Measurements from ENCODE around the gene SYNE3.
A peak's percentile ranks its signal among the peaks of the same experiment; 100 is the strongest.

The SYNE3 gene

DNA sequence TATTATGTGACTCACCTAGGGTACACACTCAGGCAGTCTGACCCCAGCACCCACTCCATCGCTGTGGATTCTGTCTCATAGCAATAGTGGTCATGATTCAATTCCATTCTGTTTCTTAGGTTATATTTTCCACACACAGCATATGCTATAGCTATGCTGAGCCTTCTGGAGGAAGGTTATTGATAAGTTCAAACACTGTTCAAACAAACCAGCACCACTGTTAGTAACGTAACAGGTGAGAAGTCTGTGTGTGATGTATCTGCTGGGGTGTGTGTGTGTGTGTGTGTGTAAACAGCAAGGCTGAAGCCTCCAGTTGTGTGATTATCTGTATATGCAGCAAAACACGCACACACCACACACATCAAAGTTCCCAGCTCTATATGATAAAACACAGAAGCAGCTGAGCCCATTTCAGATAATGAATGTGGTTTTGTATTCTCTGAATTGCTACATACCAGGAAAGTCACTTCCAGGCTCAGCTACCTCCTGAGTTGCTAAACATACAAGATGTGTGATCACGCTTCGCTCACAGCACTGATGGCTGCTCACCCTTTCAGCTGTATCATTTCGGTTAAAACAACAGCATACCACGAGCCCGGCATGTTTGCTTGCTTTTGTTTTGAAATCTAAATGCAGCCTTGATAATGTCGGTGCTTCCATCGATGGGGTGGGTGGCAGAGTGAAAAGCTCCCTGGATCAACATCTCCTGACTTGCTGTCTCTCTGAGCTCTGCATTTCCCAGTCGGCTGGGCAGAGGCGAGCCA lies 6.8 kb upstream of the SYNE3 start:
- Histone ChIP-seq H3K4me3 (ENCODE audit: low read depth, low read length) (no peak overlapping the region), H3K36me3 (ENCODE audit: control insufficient read depth, insufficient read depth, low read length) (no peaks in the 10 kb centered on the region), H3K9me3 (ENCODE audit: control insufficient read depth, insufficient read depth, low read length) (no peaks in the 10 kb centered on the region), H3K27ac (ENCODE audit: low read depth, low read length) (no peak overlapping the region), H3K27me3 (ENCODE audit: control insufficient read depth, insufficient read depth, low read length) (peaks cover 6% of the 10 kb centered on the region; the same call in 1 of the 2 replicates), H3K9ac (ENCODE audit: low read depth, low read length) (no peak overlapping the region), H3K4me1 (ENCODE audit: control insufficient read depth, insufficient read depth, low read length) (0 out of 2 replicates have a peak, but pooled peaks cover 11% of the 10 kb centered on the region)

DNA sequence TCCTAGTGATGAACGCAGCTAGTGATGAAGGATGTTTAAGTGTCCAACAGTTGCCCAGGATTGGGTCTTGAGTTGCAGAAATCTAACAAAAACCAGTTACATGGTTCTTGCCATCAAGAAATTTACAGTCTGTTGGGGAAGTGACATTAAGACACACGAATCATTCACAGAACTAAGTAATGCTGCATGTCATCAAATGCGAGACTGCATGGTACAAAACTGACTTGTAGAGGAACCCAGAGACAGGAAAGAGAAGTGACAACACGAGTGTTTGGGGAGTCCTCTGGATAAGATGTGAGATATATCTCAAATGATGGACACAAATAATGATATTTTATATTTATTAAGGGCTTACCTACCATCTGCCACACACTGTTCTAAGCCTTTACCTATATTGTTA lies 6.1 kb upstream of the SYNE3 start:
- H3K9ac ChIP-seq (ENCODE audit: low read depth, low read length) = no peak overlapping the region
- H3K9me3 ChIP-seq (ENCODE audit: control insufficient read depth, insufficient read depth, low read length) = no peaks in the 10 kb centered on the region
- H3K27me3 ChIP-seq (ENCODE audit: control insufficient read depth, insufficient read depth, low read length) = peaks cover 13% of the 10 kb centered on the region
- no peaks in the 10 kb centered on the region for H3K36me3 ChIP-seq (ENCODE audit: control insufficient read depth, insufficient read depth, low read length)
- H3K27ac ChIP-seq (ENCODE audit: low read depth, low read length) = no peak overlapping the region
- H3K4me3 ChIP-seq (ENCODE audit: low read depth, low read length) = no peak overlapping the region
- H3K4me1 ChIP-seq (ENCODE audit: control insufficient read depth, insufficient read depth, low read length) = 0 out of 2 replicates have a peak, but pooled peaks cover 11% of the 10 kb centered on the region

DNA sequence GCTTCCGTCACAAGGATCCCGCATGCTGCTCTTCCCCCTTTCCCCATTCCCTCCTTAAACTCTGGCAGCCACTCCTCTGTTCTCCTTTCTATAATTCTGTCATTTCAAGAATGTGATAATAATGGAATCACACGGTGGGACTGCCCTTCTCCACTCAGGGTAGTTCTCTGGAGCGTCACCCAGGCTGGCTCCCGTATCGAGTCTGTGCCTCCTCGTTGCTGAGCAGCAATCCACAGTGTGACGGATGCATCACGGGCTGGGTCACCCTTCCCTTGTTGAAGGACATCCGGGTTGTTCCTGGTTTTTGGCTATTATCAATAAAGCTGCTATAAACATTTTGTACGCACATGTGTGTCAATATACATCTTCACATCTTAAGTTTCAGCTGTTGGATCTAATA lies 5.7 kb upstream of the SYNE3 start:
- Histone ChIP-seq H3K36me3 (ENCODE audit: control insufficient read depth, insufficient read depth, low read length) (no peaks in the 10 kb centered on the region), H3K4me1 (ENCODE audit: control insufficient read depth, insufficient read depth, low read length) (0 out of 2 replicates have a peak, but pooled peaks cover 11% of the 10 kb centered on the region), H3K27me3 (ENCODE audit: control insufficient read depth, insufficient read depth, low read length) (peaks cover 17% of the 10 kb centered on the region), H3K4me3 (ENCODE audit: low read depth, low read length) (no peak overlapping the region), H3K9ac (ENCODE audit: low read depth, low read length) (no peak overlapping the region), H3K9me3 (ENCODE audit: control insufficient read depth, insufficient read depth, low read length) (no peaks in the 10 kb centered on the region), H3K27ac (ENCODE audit: low read depth, low read length) (no peak overlapping the region)

DNA sequence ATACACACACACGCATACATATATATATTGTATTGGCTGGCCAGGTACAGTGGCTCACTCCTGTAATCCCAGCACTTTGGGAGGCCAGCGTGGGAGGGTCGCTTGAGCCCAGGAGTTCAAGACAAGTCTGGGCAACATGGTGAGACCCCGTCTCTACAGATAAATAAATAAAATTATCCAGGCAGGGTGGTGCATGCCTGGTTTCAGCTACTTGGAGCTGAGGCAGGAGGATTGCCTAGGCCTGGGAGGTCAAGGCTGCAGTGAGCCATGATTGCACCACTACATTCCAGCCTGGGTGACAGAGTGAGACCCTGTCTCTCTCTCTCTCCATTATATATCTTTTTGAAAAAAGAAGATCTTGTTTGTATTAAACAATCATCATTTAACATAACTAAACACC lies 4.6 kb upstream of the SYNE3 start:
- H3K27ac ChIP-seq (ENCODE audit: low read depth, low read length) = no peak overlapping the region
- peaks cover 11% of the 10 kb centered on the region; the same call in 1 of the 2 replicates for H3K4me1 ChIP-seq (ENCODE audit: control insufficient read depth, insufficient read depth, low read length)
- H3K9ac ChIP-seq (ENCODE audit: low read depth, low read length) = no peak overlapping the region
- no peak overlapping the region for H3K4me3 ChIP-seq (ENCODE audit: low read depth, low read length)
- H3K9me3 ChIP-seq (ENCODE audit: control insufficient read depth, insufficient read depth, low read length) = no peaks in the 10 kb centered on the region
- peaks cover 26% of the 10 kb centered on the region for H3K27me3 ChIP-seq (ENCODE audit: control insufficient read depth, insufficient read depth, low read length)
- H3K36me3 ChIP-seq (ENCODE audit: control insufficient read depth, insufficient read depth, low read length) = no peaks in the 10 kb centered on the region

DNA sequence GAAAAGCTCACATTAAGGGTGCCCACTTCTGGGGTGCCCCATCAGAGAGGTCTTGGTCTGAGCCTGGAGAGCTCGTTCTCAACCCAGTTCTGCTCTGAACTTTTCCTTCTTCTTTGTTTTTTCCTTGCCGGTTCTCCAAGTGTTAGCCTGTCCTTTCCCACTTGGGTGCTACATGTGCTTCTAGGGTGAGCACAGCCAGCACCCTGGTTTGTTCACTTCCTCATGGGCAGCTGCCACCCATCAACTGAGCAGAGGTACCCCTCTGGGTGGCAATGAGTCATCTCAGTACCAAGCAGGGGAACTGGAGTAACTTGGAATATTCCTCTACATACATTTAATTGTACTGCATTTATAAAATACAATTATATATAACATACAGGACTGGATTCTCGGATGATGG lies 3.9 kb upstream of the SYNE3 start:
- Histone ChIP-seq H3K4me3 (ENCODE audit: low read depth, low read length) (no peak overlapping the region), H3K9me3 (ENCODE audit: control insufficient read depth, insufficient read depth, low read length) (no peaks in the 10 kb centered on the region), H3K27ac (ENCODE audit: low read depth, low read length) (no peak overlapping the region), H3K4me1 (ENCODE audit: control insufficient read depth, insufficient read depth, low read length) (peaks cover 13% of the 10 kb centered on the region), H3K27me3 (ENCODE audit: control insufficient read depth, insufficient read depth, low read length) (peaks cover 33% of the 10 kb centered on the region), H3K36me3 (ENCODE audit: control insufficient read depth, insufficient read depth, low read length) (no peaks in the 10 kb centered on the region), H3K9ac (ENCODE audit: low read depth, low read length) (no peak overlapping the region)

DNA sequence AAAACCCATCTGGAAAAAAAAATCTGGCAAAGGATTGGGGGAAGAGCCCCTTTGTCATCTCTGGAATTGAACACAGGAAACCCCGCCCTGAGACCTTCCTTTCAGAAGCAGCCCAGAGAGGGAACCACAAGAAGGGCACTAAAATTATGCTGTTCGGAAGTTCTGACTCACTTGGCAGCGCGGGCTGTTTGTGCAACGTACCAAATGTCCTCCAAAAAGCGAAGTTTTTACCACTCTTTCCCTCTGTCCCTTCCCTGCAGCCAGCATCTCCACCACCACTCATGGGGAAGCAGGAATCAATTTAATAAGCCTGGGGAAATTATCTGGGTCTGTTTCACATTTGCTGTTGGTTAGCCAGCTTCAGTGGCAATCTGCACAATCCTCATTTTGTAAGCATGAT lies 3.2 kb upstream of the SYNE3 start:
- no peak overlapping the region for H3K4me3 ChIP-seq (ENCODE audit: low read depth, low read length)

DNA sequence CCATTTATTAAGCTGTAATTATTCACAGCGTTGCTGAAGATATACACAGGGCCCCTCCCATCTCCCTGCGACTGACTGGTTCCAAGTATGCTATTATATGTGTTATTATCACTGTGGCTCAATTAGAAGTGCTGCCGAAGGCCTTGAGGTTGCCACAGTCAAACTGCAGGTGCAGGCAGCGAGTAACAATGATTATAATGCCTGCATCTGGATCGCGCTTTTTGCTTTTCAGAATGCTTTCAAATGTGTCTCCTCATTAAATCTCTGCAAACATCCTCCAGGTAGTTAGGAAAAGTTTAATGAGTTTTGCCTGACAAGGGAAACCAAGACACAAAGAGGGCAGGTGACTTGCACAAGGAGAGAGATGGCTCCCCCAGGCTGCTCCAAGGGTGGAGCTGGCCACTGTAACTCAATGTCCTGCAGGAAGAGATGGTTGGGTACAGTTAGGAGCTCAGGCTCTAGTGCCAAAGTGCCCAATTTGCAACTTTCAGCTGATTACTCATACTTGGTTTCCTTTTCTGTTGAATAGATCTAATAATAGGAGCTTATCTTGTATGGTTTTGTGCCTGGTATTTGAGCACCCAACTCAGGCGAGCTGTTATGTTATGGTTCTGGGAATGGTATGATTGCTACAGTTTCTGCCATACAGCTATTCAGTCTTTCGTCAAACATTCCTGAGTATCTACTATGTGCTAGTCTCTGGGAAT lies 1.7 kb upstream of the SYNE3 start:
- peaks cover 46% of the 10 kb centered on the region for H3K27me3 ChIP-seq (ENCODE audit: control insufficient read depth, insufficient read depth, low read length)
- no peak overlapping the region for H3K9ac ChIP-seq (ENCODE audit: low read depth, low read length)
- H3K9me3 ChIP-seq (ENCODE audit: control insufficient read depth, insufficient read depth, low read length) = no peaks in the 10 kb centered on the region
- H3K4me1 ChIP-seq (ENCODE audit: control insufficient read depth, insufficient read depth, low read length) = peaks cover 15% of the 10 kb centered on the region
- H3K36me3 ChIP-seq (ENCODE audit: control insufficient read depth, insufficient read depth, low read length) = no peaks in the 10 kb centered on the region
- no peak overlapping the region for H3K27ac ChIP-seq (ENCODE audit: low read depth, low read length)
- no peak overlapping the region for H3K4me3 ChIP-seq (ENCODE audit: low read depth, low read length)

More for the DNA sequence above, 3.2 kb upstream of the SYNE3 start:
- Histone ChIP-seq H3K9ac (ENCODE audit: low read depth, low read length) (no peak overlapping the region), H3K27ac (ENCODE audit: low read depth, low read length) (no peak overlapping the region), H3K36me3 (ENCODE audit: control insufficient read depth, insufficient read depth, low read length) (no peaks in the 10 kb centered on the region), H3K9me3 (ENCODE audit: control insufficient read depth, insufficient read depth, low read length) (no peaks in the 10 kb centered on the region), H3K27me3 (ENCODE audit: control insufficient read depth, insufficient read depth, low read length) (peaks cover 39% of the 10 kb centered on the region), H3K4me1 (ENCODE audit: control insufficient read depth, insufficient read depth, low read length) (peaks cover 16% of the 10 kb centered on the region)

DNA sequence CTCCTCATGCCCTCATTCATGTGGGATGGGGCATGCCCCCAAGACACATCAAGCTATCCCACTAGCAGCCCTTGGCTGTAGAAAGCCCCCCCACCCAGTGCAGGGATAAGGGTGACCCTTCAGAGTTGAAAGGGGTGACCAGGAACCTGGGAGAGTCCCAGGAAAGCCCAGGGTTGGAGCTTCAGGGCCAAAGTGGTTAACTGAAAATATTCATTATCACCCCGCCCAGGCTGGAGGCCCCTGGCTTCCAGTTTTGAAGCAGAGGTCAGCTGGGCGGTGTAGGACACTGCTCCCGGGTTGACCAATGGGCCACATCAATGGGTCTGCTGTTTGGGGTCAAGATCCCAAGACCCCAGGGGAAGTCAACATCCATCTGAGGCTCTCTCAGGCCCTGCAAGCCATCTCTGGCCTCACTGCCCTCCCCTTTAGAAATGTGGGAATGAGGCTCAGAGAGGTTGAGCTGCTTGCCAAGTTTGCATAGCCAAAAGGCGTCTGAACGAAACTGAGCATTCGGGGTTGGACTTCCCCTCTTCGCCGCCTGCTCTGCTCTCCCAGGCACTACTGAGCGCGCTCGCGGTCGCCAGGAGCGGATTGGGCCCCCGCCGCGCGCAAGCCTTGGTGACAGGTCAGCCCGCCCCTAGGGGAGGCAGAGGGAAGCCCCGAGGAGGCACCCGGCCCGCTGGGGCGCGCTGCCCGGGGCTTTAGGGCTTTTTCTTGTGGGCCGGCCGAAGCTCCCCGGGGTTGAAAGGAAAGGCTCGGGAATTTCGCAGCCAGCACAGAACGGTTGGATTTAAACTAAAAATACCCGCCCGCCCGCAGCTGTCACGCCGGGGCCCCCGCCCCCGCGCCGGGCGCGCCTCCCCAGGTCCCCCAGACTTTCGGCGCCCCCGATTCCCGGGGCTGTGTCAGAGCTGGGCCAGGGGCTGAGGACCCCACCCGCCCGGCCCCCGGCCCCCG lies 576 bp downstream of the SYNE3 start:
- Histone ChIP-seq H3K27ac (ENCODE audit: low read depth, low read length) (no peak overlapping the region), H3K36me3 (ENCODE audit: control insufficient read depth, insufficient read depth, low read length) (no peaks in the 10 kb centered on the region), H3K27me3 (ENCODE audit: control insufficient read depth, insufficient read depth, low read length) (peaks cover 46% of the 10 kb centered on the region), H3K4me3 (ENCODE audit: low read depth, low read length) (peak overlapping the region; percentile 55), H3K9me3 (ENCODE audit: control insufficient read depth, insufficient read depth, low read length) (no peaks in the 10 kb centered on the region), H3K9ac (ENCODE audit: low read depth, low read length) (no peak overlapping the region), H3K4me1 (ENCODE audit: control insufficient read depth, insufficient read depth, low read length) (peaks cover 15% of the 10 kb centered on the region)

DNA sequence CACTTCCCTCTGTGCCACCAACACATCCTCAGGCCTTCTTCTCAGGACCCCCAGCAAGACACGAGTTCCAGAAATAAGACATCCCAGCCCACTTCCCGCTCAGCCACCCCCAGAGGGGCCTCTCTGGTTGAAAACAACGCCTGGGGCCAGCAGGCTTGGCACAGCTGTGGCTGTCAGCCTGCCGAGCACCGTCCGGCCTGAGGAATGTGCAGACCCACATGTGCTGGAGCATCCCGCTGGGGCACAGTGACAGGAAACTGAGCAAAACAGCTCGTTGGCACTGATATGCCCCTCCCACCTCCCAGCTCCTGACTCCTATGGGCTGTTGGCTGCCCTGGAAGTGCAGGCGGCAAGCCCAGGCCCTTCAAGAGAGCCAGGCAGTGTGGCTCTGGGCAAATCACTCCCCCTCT lies 1.4 kb downstream of the SYNE3 start:
- no peaks in the 10 kb centered on the region for H3K36me3 ChIP-seq (ENCODE audit: control insufficient read depth, insufficient read depth, low read length)
- H3K4me1 ChIP-seq (ENCODE audit: control insufficient read depth, insufficient read depth, low read length) = peaks cover 15% of the 10 kb centered on the region
- no peak overlapping the region for H3K4me3 ChIP-seq (ENCODE audit: low read depth, low read length)
- no peak overlapping the region for H3K27ac ChIP-seq (ENCODE audit: low read depth, low read length)
- H3K9ac ChIP-seq (ENCODE audit: low read depth, low read length) = no peak overlapping the region
- H3K9me3 ChIP-seq (ENCODE audit: control insufficient read depth, insufficient read depth, low read length) = no peaks in the 10 kb centered on the region
- H3K27me3 ChIP-seq (ENCODE audit: control insufficient read depth, insufficient read depth, low read length) = peaks cover 46% of the 10 kb centered on the region

DNA sequence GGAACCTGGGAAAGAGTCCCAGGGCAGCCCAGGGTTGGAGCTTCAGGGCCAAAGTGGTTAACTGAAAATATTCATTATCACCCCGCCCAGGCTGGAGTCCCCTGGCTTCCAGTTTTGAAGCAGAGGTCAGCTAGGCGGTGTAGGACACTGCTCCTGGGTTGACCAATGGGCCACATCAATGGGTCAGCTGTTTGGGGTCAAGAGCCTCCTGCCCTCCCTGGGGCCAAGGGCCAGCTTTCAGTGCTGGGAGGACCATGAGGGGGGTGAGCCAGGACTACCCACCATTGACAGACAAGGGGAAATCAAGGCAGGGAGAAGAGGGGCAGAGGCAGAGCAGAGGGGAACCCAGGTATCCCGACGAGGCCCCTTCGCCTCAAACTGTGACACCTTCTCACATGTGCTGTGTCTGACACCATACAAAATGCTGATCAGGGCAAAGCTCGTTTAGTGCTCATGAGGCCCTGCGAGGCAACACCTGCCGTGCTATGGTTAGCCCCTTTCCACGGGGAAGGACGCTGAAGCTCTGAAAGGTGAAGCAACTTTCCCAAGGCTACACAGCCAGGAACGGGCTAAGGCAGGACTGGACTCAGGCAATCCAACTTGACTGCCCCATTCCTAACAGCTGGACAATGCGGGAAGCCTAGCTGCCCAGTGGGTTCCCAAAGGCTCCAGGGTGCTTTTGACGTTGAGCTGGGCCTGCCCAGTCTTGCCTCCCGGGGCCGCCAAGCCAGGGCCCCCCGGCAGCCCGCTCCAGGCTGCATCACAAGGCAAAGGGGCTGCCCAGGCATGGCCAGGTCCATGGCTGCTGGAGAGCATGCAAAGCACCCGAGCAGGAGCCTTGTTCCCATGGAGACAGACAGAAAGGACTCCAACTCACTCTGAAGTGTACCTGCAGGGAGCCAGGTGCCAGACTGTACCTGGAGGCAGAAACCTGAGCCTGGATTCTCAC lies 2.0 kb downstream of the SYNE3 start:
- Histone ChIP-seq H3K4me1 (ENCODE audit: control insufficient read depth, insufficient read depth, low read length) (peaks cover 15% of the 10 kb centered on the region), H3K9ac (ENCODE audit: low read depth, low read length) (no peak overlapping the region), H3K27ac (ENCODE audit: low read depth, low read length) (no peak overlapping the region), H3K36me3 (ENCODE audit: control insufficient read depth, insufficient read depth, low read length) (no peaks in the 10 kb centered on the region), H3K9me3 (ENCODE audit: control insufficient read depth, insufficient read depth, low read length) (no peaks in the 10 kb centered on the region), H3K27me3 (ENCODE audit: control insufficient read depth, insufficient read depth, low read length) (peaks cover 46% of the 10 kb centered on the region), H3K4me3 (ENCODE audit: low read depth, low read length) (no peak overlapping the region)

Data from HUES48 (cell line).